Stimulated activated CD4-positive, alpha-beta T cell treated with anti-CD3 and anti-CD28 coated beads, Interleukin-1b, Interleukin-23, amount 100 ng/mL, for 4 hours (primary cell): ENCODE results near the gene POTEM.
"Not testable (repeated sequence)": the region's sequence is repeated elsewhere in the genome, so short reads cannot be mapped to it uniquely, and the experiment has no call there.

Source experiments
- DNase-seq, 2 donors: peaks; one replicate each; pipeline ENCODE4 v3.0.0-alpha.2; 2020; ENCODE audit warnings: low read depth in 2 of 2

The POTEM gene

DNA sequence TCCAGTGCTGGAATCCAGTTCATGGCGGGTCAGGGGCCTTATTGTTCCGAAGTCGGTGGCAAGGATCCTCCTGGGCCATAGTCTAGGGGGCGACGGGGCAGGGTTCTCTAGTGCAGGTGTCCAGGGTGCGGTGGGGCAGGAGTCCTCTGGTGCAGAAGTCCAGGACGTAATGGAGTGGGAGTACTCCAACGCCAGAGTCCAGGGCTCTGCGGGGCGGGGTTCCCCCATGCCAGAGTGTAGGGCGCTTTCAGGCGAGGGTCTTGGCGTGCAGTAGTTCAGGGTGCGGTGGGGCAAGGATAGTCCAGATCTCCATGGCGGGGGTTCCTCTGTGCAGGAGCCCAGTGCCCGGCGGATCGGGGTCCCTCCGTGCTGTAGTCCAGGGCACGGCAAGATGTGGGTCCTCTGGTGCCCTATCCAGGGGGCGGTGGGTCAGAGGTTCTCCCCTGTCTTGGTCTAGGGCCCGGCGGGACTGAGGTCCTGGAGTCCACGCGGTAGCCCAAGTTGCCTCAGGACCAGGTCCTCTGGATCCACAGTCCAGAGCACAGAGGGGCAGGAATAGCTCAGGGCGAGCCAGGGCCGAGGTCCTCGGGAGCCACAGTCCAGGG lies 70.9 kb downstream of the POTEM start:
- not testable (repeated sequence) for DNase-seq

GRCh38 chr14:19038785-19039184 lies 71.6 kb downstream of the POTEM start:
- DNase-seq: not testable (repeated sequence)

- not testable (repeated sequence) for DNase-seq
Observed at GRCh38 chr14:19043384-19043783, 76.2 kb downstream of the POTEM start.
